Neural cell (in vitro differentiated cells): ENCODE results near the gene PRADC1.

Experiments used
- CTCF ChIP-seq: fragments of 450-650 bp; IDR thresholded peaks from 2 replicates; pipeline ENCODE4 v1.5.1; 2014; ENCODE audit warnings: antibody characterized with exemption, mild to moderate bottlenecking, moderate library complexity; ENCODE audit not compliant: poor library complexity, severe bottlenecking
- EP300 ChIP-seq: fragments of 450-650 bp; conservative IDR thresholded peaks from 2 replicates; pipeline ENCODE4 v1.6.1; 2014; ENCODE audit warnings: antibody characterized with exemption, mild to moderate bottlenecking, moderate library complexity; ENCODE audit not compliant: poor library complexity, severe bottlenecking
- POLR2AphosphoS5 ChIP-seq: IDR thresholded peaks from 2 replicates; pipeline ENCODE4 v1.6.1; 2012

- TF ChIP-seq CTCF (no peak), POLR2AphosphoS5 (no peak), EP300 (no peak)
Observed at GRCh38 chr2:73253901-73254300, 20.9 kb upstream of the PRADC1 start.
